HG03354 (cell line): Measurements from ENCODE around the gene PEX14.

Experiments used
- ATAC-seq: cut with Tn5 transposase; IDR thresholded peaks from one replicate; pipeline ENCODE4 v1.9.1; 2021; ENCODE audit warnings: mild to moderate bottlenecking; ENCODE audit not compliant: unreplicated experiment, poor library complexity, severe bottlenecking

PEX14 gene

GRCh38 chr1:10583641-10584040, 108.9 kb downstream of the PEX14 start:
- ATAC-seq: no peak

GRCh38 chr1:10585242-10585641, 110.5 kb downstream of the PEX14 start:
- ATAC-seq: no peak

GRCh38 chr1:10586125-10586524, 111.4 kb downstream of the PEX14 start:
- no peak for ATAC-seq

GRCh38 chr1:10588640-10589039, 113.9 kb downstream of the PEX14 start:
- ATAC-seq: no peak

GRCh38 chr1:10589074-10589473, 114.3 kb downstream of the PEX14 start:
- no peak for ATAC-seq

GRCh38 chr1:10591010-10591409, 116.3 kb downstream of the PEX14 start:
- no peak for ATAC-seq

- ATAC-seq: no peak
Measured at GRCh38 chr1:10592373-10592772, 117.6 kb downstream of the PEX14 start.

- ATAC-seq: no peak
Measured at GRCh38 chr1:10593750-10594149, 119.0 kb downstream of the PEX14 start.

GRCh38 chr1:10594595-10595223, 120.0 kb downstream of the PEX14 start:
- ATAC-seq: no peak

GRCh38 chr1:10596780-10597179, 122.0 kb downstream of the PEX14 start:
- no peak for ATAC-seq

GRCh38 chr1:10597492-10598388, 123.0 kb downstream of the PEX14 start:
- no peak for ATAC-seq

GRCh38 chr1:10598389-10598702, 123.6 kb downstream of the PEX14 start:
- no peak for ATAC-seq

GRCh38 chr1:10599194-10599861, 124.6 kb downstream of the PEX14 start:
- no peak for ATAC-seq

- no peak for ATAC-seq
Measured at GRCh38 chr1:10601342-10602070, 126.8 kb downstream of the PEX14 start.

GRCh38 chr1:10602936-10603335, 128.2 kb downstream of the PEX14 start:
- ATAC-seq: no peak

GRCh38 chr1:10604966-10605365, 130.2 kb downstream of the PEX14 start:
- ATAC-seq: no peak

GRCh38 chr1:10606064-10606463, 131.3 kb downstream of the PEX14 start:
- no peak for ATAC-seq

GRCh38 chr1:10607228-10607627, 132.5 kb downstream of the PEX14 start:
- ATAC-seq: no peak

- ATAC-seq: no peak
Measured at GRCh38 chr1:10608690-10609089, 133.9 kb downstream of the PEX14 start.

- no peak for ATAC-seq
Measured at GRCh38 chr1:10610901-10611600, 136.3 kb downstream of the PEX14 start.
